ENCODE results near the gene CTXND1.

GRCh38 chr15:80179025-80179759 lies 72.8 kb downstream of the CTXND1 start:
- no peak for TF ChIP-seq REST (IDR thresholded peaks at IDR 0.05; ENCODE audit: insufficient replicate concordance, low read depth)
- TF ChIP-seq CTCF (IDR thresholded peaks at IDR 0.05; ENCODE audit: insufficient read depth, low read length) = no peak
- no peak for TF ChIP-seq POLR2AphosphoS5 (IDR thresholded peaks at IDR 0.05; ENCODE audit: low read depth)

Measured in HL-60 (cell line).